HG03108 (cell line): ENCODE measurements around the gene CFAP92.

Experiments
- ATAC-seq: cut with Tn5 transposase; IDR thresholded peaks from one replicate; pipeline ENCODE4 v1.9.1; 2021; ENCODE audit warnings: moderate library complexity; ENCODE audit not compliant: unreplicated experiment

The CFAP92 gene

DNA sequence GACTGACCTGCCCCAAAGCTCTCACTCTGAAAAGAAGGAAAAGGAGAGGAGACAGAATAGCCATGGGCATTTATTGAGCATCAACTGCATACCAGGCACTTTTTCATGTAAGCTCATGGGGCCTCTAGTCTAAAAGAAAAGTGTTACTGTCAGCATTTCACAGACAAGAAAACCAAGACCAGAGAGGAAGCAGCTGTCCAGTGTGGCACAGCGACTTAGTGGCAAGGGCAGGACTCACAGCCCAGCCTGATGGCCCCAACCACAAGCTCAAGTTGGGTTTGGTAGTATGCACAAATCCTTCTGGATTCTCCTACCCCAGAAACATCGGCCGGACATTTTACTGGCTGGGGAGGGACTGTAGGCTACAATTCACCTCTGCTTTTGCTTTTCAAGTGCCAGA, 13.0 kb upstream of the CFAP92 start:
- no peak for ATAC-seq

DNA sequence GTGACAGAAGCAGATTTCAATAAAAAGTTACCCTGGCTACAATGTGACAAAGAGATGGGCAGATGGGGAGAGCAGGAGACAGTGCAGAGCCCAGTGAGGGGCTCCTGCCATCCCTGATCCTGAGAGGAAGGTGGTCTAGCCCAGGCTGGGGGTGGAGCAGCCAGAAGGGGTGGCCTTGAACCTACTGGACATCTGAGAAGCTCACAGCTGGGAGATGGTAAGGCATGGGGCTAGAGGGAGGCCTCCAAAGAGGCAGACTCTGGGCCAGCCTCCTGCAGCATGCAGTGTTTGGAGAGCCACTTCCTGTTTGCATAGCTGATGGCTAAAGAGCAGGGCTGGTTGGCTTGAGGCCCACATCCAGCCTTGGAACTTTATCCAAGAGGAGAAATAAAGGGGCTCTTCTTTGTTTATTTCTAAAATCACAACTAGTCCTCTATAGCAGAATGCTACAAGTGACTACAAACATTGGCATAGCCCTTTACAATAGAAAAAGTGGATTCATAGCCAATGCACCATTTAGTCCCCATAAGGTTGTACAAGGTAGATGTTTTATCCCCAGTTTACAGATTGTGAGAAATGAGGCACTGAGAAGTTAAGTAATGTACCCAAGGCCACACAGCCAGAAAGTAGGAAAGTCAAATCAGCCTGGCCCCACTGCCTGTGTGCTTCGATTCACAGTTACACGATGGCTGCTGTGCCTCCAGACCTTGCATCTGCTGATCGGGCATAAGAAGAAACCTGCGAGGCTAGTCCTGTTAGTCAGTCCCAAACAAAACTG, 11.8 kb upstream of the CFAP92 start:
- ATAC-seq = no peak

DNA sequence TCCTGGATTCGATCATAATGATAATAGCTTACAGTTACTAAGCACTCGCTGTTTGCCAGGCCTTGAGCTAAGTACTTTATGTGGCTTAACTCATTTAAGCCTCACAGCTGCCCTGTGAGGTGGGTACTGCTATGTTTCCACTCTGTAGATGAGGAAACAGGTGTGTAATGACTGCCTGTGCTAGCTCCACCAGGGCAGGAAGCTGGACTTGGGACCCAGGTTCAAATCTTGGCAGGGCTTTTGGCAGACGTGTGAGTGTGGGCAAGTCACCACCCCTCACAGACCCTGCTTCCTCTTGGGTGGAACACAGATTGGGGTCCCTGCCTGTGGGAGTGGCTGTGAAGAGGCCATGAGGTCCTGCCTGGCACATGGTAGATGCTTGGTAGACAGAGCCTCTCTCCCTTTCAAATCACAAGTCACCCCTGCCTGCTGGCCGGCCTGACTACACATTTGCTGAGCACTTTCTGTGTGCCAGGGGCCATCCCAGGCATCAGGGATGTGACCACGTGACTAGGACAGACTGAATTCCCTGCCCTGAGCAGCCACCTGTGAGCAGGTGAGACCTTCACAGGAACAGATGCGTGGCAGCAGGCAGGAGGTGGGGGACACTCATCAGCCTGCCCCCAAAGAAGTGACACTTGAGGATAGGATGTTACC, 10.9 kb upstream of the CFAP92 start:
- ATAC-seq = no peak

DNA sequence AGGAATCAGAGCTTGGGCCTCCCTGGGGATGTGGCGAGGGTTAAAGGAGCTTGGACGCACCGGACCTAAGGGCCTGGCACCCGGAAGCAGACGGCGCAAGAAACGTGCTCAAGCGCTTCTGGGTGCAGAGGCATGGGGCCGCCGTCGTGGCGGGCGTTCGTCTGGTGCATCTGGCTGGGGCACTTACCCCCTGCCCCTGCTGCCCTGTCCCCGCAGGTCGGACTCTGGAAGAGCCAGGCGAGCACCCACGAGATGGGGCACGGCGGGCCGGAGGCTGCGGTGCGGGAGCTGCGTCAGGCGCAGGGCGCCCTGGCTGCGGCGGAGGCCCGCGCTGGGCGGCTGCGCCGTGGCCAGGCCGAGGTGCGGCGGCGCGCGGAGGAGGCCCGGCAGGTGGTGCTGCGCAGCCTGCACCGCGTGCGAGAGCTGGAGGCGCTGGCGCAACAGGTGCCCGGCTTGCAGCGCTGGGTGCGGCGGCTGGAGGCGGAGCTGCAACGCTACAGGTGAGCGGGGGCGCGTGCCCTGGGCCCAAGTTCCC, 9.8 kb upstream of the CFAP92 start:
- ATAC-seq = no peak

DNA sequence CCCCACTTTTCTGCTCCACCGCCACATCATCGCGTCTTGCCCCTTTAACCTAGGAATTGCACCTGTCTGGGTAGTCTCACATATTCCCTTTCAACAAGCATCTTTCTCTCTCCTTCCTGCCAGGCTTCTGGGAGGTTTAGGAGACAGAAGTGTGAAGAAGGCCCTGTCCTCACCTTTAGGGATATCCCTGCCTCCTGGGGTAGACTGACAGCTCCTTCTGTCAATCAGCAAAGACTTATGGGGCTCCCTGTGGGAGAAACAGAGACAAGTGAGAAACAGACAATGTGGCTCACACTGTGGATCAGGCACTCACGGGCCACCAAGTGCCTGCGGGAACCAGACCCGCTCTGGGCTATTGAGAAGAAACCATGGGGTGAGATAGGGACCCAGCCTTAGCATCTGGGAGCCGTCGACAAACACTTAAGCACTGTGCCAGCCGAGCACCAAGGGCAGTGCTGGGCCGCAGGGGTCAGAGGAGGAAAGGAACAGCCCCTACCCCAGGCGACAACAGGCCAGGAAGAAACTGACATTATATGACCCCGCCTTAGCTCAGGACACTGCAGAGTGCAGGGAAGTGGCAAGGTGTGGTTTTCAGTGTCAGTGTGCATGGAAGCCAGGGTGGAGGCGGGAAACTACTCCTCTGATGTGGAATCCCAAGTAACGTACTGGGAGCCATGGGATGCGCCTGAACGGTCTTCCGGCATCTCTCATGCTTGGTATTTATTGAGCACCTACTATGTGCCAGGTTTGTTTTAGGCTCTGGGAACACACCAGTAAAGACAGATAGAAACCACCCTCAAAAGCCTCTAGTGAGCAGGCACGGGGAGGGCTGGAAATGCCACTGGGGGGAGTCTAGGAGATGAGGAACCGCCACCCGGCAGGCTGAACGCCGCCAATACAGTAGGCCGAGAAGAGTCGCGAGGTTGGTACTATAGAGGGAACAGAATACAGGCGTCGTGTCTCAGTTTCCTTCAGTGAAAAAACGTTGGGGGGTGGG, 9.0 kb upstream of the CFAP92 start:
- no peak for ATAC-seq

DNA sequence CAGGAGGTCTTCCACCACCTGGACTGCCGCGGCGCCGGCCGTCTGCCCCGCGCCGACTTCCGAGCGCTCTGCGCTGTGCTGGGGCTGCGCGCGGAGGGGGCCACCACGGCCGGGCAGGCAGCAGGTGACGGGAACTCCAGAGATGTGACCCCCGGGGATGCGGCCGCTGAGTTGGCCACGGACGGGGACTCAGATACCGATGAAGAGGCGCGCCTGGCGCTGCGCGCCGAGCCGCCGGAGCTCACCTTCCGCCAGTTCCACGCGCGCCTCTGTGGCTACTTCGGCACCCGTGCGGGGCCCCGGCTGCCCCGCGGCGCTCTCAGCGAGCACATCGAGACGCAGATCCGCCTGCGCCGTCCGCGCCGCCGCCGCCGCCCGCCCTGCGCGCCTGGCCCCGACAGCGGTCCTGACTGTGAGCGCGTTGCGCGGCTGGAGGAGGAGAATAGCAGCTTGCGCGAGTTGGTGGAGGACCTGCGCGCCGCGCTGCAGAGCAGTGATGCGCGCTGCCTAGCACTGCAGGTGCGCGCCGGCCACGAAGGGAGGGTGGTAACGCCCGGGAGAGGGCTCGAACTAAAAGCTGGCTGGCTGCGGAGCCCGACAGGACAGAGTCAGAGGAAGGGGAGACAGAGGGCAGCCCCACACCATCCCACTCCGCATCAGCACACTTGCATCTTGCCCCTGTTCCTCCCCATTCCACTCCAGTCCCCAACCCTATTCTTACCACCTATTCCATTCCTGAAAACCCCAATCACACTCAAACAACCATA, 8.1 kb upstream of the CFAP92 start:
- ATAC-seq = no peak

DNA sequence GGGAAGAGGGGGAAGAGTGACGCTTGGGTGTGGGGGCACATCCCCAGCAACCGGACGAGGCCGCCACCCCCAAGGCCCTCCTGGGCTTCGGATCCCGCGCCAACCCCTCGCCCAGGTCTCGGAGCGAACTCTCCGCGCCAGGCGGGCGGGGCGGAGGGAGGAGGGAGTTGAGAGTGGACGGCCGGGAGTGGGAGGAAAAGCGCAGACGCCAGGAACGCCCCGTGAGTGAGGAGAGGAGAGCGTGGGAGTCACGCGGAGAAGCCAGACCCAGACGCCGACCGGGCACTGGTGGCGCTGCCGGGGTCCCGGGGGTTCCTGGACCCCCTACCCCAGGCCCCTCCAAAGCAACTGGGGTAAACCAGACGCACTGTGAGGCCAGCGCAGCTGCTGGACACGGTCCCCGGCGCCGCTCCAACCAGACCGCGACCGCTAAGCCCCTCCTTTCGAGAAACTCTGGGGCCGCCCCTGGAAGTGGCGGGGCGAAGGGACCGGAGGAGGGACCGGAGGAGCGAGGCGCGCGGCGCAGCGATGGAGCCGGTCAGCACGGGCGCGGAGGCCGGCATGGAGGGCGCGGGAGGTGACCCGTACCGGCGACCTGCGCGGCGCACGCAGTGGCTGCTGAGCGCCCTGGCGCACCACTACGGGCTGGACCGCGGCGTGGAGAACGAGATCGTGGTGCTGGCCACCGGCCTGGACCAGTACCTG, 7.4 kb upstream of the CFAP92 start, which contains the start of gene EFCC1:
EFCC1 (plus strand) TSS at position 204 of the 705 bp plus-strand sequence; CDS start at position 529, 325 bp downstream.
- no peak for ATAC-seq

DNA sequence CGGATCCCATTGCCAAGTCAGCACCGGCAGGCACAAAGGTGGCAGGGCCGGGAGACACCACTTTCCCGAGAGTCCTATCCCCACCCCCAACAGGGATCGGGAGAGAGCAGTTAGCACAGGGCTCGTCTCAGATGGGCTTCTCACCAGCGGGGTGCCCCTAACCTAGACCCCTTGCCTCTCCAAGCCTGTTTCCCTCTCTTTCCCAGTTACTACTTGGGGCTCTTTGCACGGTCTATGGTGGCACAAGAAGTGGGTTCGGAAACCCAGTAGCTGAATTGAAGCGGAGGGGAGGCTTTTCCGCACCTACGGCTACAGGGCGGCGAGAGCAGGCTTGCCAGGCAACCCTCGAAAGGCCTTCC, 6.8 kb upstream of the CFAP92 start:
- ATAC-seq = no peak

DNA sequence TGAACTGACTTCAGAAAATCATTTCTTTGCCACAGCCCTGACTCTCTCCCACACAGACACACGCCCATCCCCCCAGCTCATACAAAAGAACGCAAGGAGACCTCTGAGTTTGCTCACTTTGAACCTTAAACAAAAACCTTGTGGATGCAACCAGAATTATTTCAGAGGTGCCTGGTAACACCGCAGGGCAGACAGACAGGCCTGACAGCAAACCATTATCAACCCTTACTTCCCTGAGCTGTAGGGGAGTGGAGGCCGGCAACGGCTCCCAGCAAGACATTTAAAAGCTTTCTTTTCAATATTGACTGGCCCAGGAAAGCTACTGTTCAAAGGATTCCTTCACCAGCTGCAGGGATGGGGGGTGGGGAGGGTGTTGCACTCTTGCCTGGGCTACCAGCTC, 5.2 kb upstream of the CFAP92 start:
- no peak for ATAC-seq

DNA sequence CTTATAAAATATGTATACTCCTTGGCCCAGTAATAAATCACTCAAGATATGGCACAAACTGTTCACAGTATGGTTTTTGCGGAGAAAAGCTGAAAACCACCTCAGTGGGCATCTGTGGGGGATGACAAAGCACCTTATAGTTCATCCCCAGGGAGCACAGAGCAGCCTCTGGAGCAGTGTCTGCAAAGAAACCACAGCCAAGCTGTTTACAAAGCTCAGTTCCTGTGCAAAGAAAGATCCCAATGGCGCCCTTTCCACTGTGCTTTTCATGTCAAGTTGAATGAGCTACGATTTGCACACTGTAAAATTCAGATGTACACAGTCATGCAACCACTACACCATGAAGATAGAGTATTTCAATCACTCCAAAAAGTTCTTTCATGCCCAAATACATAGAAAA, 4.7 kb upstream of the CFAP92 start:
- no peak for ATAC-seq

DNA sequence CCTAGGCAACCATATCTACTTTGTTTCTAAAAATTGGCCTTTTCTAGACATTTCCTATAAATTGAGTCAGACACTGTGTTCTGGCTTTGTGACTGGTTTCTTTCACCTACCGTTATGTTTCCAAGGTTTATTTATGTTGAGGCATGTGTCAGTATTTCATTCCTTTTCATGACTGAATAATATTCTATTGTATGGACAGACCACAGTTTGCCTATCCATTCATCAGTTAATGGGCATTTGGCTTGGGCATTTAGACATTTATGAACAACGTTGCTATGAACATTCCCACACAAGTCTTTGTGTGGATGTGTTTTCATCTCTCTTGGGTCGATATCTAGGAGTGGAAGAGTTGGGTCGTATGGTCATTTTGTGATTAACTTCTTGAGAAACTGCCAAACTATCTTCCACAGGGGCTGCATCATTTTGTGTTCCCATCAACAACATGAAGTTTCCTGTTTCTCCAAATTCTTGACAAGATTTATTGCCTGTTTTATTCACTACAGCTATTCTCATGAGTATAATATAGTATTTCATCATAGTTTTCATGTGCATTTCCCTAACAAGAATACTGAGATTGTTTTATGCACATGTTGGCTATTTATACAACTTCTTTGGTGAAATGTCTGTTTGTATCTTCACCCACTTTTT, 3.7 kb upstream of the CFAP92 start:
- ATAC-seq = no peak

DNA sequence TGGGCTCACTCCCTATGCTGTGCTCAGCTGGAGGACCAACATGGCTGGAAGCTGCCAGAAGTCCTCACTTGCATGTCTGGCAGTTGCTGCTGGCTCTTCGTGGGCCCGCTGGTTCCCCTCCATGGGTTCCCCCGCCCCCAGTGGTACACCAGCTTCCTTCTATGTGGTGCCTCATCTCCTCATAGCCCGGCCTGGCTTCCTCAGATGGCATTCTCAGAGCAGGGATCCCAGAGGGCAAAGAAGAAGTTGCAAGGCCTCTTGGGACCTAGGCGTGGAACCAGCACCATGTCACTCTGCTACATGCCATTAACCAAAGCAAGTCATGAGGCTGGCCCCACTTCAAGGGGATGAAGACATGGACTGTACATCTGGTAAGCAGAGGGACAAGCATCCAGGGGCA, 2.9 kb upstream of the CFAP92 start:
- ATAC-seq = no peak

DNA sequence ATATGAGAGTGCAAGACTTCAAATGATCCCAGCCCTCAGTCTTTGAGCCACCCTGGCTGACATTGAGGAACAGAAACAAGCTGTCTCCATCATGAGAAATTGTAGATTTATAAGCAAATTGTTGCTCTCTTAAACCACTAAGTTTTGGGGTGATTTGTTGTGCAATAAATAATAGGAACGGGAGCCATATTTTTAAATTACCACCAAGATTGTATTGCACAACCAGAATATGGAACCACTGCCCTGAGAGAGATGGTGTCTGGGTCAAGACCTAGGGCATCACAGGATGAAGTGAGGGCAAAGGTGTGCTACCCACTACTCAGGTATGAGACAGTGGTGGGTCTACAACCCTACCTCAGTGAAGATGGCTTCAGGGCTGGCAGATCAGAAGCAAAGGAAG, 2.3 kb upstream of the CFAP92 start:
- ATAC-seq = no peak

DNA sequence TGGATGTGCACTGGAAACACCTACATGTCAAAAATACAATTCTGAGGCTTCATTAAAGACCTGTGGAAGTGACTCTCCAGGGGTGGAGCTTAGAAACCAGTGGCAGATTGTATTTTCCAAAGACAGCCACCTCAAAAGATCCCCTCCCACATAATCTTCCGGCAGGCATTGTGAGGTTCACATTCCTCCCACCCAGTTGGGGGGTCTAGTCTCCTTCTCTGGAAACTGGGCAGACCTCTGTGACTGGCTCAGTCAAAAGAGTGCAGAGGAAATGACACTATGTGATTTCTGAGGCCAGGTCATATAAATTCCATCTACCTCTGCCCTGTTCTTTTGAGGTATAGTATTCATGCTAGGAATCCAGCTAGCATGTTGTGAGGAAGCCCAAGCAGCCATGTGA, 1.9 kb upstream of the CFAP92 start:
- ATAC-seq = no peak

DNA sequence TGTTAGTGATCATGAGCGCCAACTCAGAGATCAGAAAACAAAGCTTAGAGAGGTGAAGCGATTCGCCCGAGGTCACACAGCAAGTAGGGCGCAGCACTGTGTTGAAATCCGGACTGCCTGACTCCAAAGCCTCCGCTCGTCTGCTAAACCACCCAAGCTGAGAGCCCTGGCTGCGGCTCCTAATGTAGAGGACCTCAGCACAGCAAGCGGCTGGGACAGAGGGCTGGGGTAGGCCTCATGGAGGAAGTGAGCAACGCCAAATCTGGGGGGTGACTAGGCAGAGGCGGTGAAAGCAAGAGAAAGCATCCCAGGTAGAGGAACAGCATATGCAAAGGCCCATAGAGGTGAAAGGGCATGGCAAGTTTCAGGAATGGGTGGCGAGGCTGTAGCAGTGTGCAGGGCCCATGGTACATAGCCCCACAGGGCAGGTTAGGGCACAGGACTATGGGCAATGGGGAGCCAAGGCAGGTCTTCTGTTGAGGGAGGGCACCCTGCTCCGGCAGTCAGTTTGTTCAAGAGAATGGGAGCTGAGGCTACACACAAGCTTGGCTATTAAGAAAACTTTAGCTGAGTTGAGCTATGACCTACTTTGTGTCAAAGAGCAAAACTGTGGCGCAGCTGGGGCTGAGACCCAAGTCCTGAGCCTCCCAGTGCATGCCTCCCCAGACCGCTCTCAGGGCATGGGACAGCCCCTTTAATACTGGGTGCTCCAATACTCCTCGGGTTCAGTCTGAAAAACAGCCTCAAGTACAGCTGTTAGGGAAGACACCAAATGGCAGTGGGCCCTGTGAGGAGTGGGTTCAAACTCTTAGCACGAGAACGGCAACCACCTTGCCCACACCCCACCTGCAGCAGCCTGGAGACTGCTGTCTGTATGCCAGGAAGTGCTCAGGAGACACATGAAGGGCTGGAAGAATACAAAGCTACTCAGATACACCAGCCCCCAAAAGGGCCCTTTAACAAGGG, 988 bp upstream of the CFAP92 start:
- no peak for ATAC-seq

DNA sequence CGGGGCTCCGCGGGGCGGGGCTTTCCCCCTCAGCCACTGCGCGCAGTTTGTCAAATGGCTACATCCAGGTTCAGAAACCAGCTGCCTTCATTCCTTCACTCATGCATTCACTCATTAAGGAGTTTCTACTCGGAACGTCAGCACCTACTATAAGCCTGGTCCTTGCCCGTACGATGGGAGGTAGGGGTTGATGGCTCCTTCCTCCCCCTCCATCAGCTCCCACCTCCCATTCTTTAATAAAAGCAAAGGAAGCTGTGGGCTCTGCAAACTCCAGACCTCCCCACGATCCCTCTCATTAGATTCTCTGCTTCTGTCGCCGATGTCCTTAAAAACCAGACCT, 267 bp upstream of the CFAP92 start:
- ATAC-seq = no peak

DNA sequence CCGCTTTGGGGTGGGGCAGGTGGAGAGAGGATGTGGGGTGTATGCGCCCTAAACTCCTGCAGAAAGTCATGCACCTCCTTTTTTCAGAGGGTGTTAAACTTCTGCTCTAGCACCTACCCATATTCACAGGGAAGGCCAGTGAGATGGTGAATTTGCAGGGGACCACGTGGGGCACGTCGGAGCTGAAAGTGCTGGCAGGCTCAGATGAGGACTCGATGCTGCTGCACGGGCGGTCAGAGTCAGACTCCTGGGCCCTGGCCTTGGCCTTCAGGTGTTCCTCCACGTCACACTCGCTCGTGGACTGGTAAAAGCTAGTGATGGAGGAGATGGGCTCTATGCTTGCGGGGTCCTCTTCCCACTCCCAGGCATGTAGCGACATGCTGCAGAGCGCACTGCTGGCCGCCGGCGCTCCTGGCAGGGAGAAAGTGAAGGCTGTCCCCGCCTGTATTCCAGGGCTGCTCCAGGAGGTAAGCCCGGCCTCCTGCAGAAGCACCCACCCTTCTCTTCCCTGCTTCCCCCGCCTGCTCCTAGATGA, 883 bp downstream of the CFAP92 start:
- ATAC-seq = no peak

DNA sequence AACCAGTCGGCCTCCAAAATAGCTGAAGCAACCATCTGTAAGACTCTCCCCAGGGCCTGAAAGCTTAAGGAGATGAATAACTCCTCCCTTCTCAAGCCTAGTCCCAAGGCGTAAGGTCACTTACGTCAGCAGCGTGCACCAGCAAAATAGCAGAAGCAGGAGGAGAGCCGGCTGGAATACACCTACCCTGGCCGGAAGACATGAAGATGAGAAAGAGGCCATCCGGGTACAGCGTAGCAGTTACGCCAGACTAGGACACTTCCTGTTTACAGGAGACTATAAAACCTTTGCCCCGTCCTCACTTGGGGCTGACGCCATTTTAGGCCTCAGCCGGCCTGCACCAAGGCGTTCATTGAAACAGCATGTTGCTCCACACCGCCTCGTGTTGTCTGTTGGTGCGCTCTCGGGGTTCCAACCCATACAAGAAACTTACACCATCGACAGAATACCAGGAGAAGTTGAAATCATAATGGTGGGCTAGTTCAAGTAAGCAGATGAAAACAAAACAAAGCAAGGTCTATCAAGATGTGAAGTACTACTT, 2.5 kb downstream of the CFAP92 start:
- no peak for ATAC-seq
